Measurements from ENCODE around the gene USP5.
"Not testable (repeated sequence)": the region's sequence is repeated elsewhere in the genome, so short reads cannot be mapped to it uniquely, and the experiment has no call there.

- TF ChIP-seq CTCF (IDR thresholded peaks at IDR 0.05); POLR2A (IDR thresholded peaks at IDR 0.05); POLR2AphosphoS5 (IDR thresholded peaks at IDR 0.05; ENCODE audit: insufficient read depth in 1 of 2, low read depth in 1 of 2): not testable (repeated sequence)
These were observed 27.9 kb downstream of the USP5 start for GRCh38 chr12:6879824-6880223.

Measured in vagina (tissue), 2 donors.